A673 (cell line): ENCODE data around the gene S100A4.

ENCODE experiments used
- CTCF ChIP-seq: fragments of 300-800, 200-600 bp; sonication (generic); conservative IDR thresholded peaks from 2 replicates; pipeline ENCODE4 v1.5.1; 2017; ENCODE audit warnings: low read depth, mild to moderate bottlenecking, antibody characterized with exemption, low read length, moderate library complexity, mixed read lengths
- EZH2 ChIP-seq: fragments of 200-600 bp; sonication (generic); IDR thresholded peaks from 2 replicates; pipeline ENCODE4 v1.6.1; 2017; ENCODE audit warnings: borderline replicate concordance, low read depth, mild to moderate bottlenecking, mixed read lengths, antibody characterized with exemption, low read length; ENCODE audit not compliant: poor library complexity, severe bottlenecking

GRCh38 chr1:153527683-153528040, 17.9 kb downstream of the S100A4 start:
- TF ChIP-seq CTCF (no peak), EZH2 (no peak)
